CD8-positive, alpha-beta memory T cell (primary cell): ENCODE measurements around the gene OR56B1. TPM values are rescaled to one million over a fixed set of nuclear protein-coding genes. Genes with fewer than 3 reads are reported as not detected.
A peak's percentile ranks its signal among the peaks of the same experiment; 100 is the strongest.
"Not testable (repeated sequence)": the region's sequence is repeated elsewhere in the genome, so short reads cannot be mapped to it uniquely, and the experiment has no call there.

Source experiments
- CTCF ChIA-PET: fragments of 350-600 bp; sonication (Branson Sonifier 250); formaldehyde crosslinking; loops from one replicate; lab custom pipeline; 2021; ENCODE audit warnings: antibody characterized with exemption; lab: Charles Lee
- POLR2A ChIA-PET: fragments of 350-600 bp; sonication (Branson Sonifier 250); formaldehyde crosslinking; loops from one replicate; lab custom pipeline; 2021; ENCODE audit warnings: antibody characterized with exemption; lab: Charles Lee
- DNase-seq, 5 donors: peaks; one replicate each; pipeline versions ENCODE4 v3.0.0 to v3.0.0-alpha.2; 2020 to 2022; ENCODE audit warnings: mixed read lengths in 1 of 5
- H3K27ac ChIP-seq: one replicate; pipeline ENCODE4 v1.7.0; 2013; ENCODE audit warnings: low read depth, mild to moderate bottlenecking, low read length, moderate library complexity
- H3K27me3 ChIP-seq: 2 replicates; pipeline ENCODE4 v1.7.0; 2013; ENCODE audit warnings: low read length, mild to moderate bottlenecking; ENCODE audit not compliant: insufficient read depth, poor library complexity, severe bottlenecking
- H3K36me3 ChIP-seq: 2 replicates; pipeline ENCODE4 v1.7.0; 2013; ENCODE audit warnings: mild to moderate bottlenecking, low read length, moderate library complexity; ENCODE audit not compliant: insufficient read depth
- H3K4me1 ChIP-seq: 2 replicates; pipeline ENCODE4 v1.7.0; 2013; ENCODE audit warnings: mild to moderate bottlenecking, low read length, moderate library complexity; ENCODE audit not compliant: insufficient read depth
- H3K4me3 ChIP-seq: 2 replicates; pipeline ENCODE4 v1.7.0; 2013; ENCODE audit warnings: mild to moderate bottlenecking, low read length
- H3K9me3 ChIP-seq: 2 replicates; pipeline ENCODE4 v1.7.0; 2013; ENCODE audit warnings: mild to moderate bottlenecking, low read length
- H3K27ac Mint-ChIP-seq, 8 donors: one replicate each; pipeline ENCODE4 v1.8.0; 2020 to 2021; ENCODE audit warnings: mixed read lengths in 8 of 8, mild to moderate bottlenecking in 6 of 8, inconsistent platforms in 3 of 8, moderate library complexity in 3 of 8
- H3K27me3 Mint-ChIP-seq, 2 donors: one replicate each; pipeline ENCODE4 v1.8.0; 2020 to 2021; ENCODE audit warnings: mixed read lengths in 2 of 2, mild to moderate bottlenecking in 1 of 2, moderate library complexity in 1 of 2
- H3K36me3 Mint-ChIP-seq, 3 donors: one replicate each; pipeline ENCODE4 v1.8.0; 2020 to 2021; ENCODE audit warnings: mixed read lengths in 3 of 3, inconsistent platforms in 1 of 3, mild to moderate bottlenecking in 1 of 3
- H3K4me1 Mint-ChIP-seq, 3 donors: one replicate each; pipeline ENCODE4 v1.8.0; 2020 to 2021; ENCODE audit warnings: mixed read lengths in 3 of 3, inconsistent platforms in 1 of 3, mild to moderate bottlenecking in 1 of 3
- H3K4me3 Mint-ChIP-seq, 7 donors: one replicate each; pipeline ENCODE4 v1.8.0; 2020 to 2021; ENCODE audit warnings: mixed read lengths in 7 of 7, mild to moderate bottlenecking in 6 of 7, moderate library complexity in 4 of 7, inconsistent platforms in 2 of 7
- H3K9me3 Mint-ChIP-seq, 5 donors: one replicate each; pipeline ENCODE4 v1.8.0; 2020 to 2022; ENCODE audit warnings: mixed read lengths in 5 of 5, mild to moderate bottlenecking in 3 of 5, moderate library complexity in 2 of 5, inconsistent platforms in 1 of 5
- polyA plus RNA-seq: library from polyadenylated mRNA; unstranded; fragments of 300-500 nt; fragmentation: Illumina TruSeq; gene quantifications from one replicate; pipeline ENCODE4 v1.2.3, GENCODE V29; 2021
- total RNA-seq, 2 experiments: library from RNA; stranded (reverse); gene quantifications; one replicate each; pipeline ENCODE4 v1.2.3, GENCODE V29; 2021

The OR56B1 gene
- total and polyA plus RNA-seq, 3 experiments from 2014 or later, result not detected

- ChIA-PET CTCF (interaction anchor here (1.4 kb wide), 1 partner anchor 23 kb away, joined by 5 read pairs; no protein-coding TSS in a partner anchor), POLR2A (no interaction called here)
- Mint-ChIP-seq H3K4me1 (peaks cover 42 to 50% (median 46%) of the 10 kb centered on the region in 3 donors), H3K27ac (peak overlapping the region; percentile 12 to 86 (median 46)), H3K36me3 (peaks cover 19 to 82% (median 42%) of the 10 kb centered on the region in 3 donors), H3K9me3 (no peaks in the 10 kb centered on the region), H3K4me3 (peak overlapping the region in 1 of 7 donors; percentile 18), H3K27me3 (no peaks in the 10 kb centered on the region)
- Histone ChIP-seq H3K9me3 (no peaks in the 10 kb centered on the region), H3K4me1 (peaks cover 10% of the 10 kb centered on the region), H3K27me3 (no peaks in the 10 kb centered on the region), H3K4me3 (no peak overlapping the region), H3K27ac (no peak overlapping the region), H3K36me3 (peaks cover 22% of the 10 kb centered on the region)
- DNase-seq, result no peak
These were observed 30.6 kb upstream of the OR56B1 start for GRCh38 chr11:5705688-5706087.

GRCh38 chr11:5712507-5712906, 23.7 kb upstream of the OR56B1 start:
- no peak overlapping the region for H3K27ac ChIP-seq
- POLR2A ChIA-PET, result no interaction called here
- H3K9me3 ChIP-seq, result no peaks in the 10 kb centered on the region
- CTCF ChIA-PET, result interaction anchor here (2.7 to 3.8 kb wide), 2 partner anchors 23 to 28 kb away, joined by 11 to 23 read pairs; partner anchors contain the start of genes TRIM22 and TRIM5
- H3K27me3 ChIP-seq, result no peaks in the 10 kb centered on the region
- Mint-ChIP-seq H3K27ac (peak overlapping the region in 3 of 8 donors; percentile 18 to 71 (median 57)), H3K36me3 (peaks cover 7 to 41% (median 15%) of the 10 kb centered on the region in 3 donors), H3K9me3 (peaks cover 0 to 6% (median 2%) of the 10 kb centered on the region in 5 donors), H3K4me1 (no peaks in the 10 kb centered on the region), H3K27me3 (no peaks in the 10 kb centered on the region), H3K4me3 (no peak overlapping the region)
- DNase-seq, result peak in 1 of 5 donors; percentile 15
- H3K4me3 ChIP-seq, result no peak overlapping the region
- H3K4me1 ChIP-seq, result no peaks in the 10 kb centered on the region
- H3K36me3 ChIP-seq, result peaks cover 19% of the 10 kb centered on the region

GRCh38 chr11:5713695-5714094, 22.6 kb upstream of the OR56B1 start:
- H3K27ac Mint-ChIP-seq, result peak overlapping the region in 2 of 8 donors; percentile 56 to 70
- H3K36me3 Mint-ChIP-seq, result peaks cover 9 to 32% (median 9%) of the 10 kb centered on the region in 3 donors
- H3K27me3 Mint-ChIP-seq, result no peaks in the 10 kb centered on the region
- peaks cover 12% of the 10 kb centered on the region for H3K36me3 ChIP-seq
- H3K4me1 ChIP-seq, result no peaks in the 10 kb centered on the region
- no peaks in the 10 kb centered on the region for H3K27me3 ChIP-seq
- H3K9me3 Mint-ChIP-seq, result peaks cover 0 to 11% (median 5%) of the 10 kb centered on the region in 5 donors
- POLR2A ChIA-PET, result interaction anchor here (1.6 kb wide), 1 partner anchor 29 kb away, joined by 3 read pairs; no protein-coding TSS in a partner anchor
- H3K4me3 ChIP-seq, result no peak overlapping the region
- CTCF ChIA-PET, result interaction anchor here (1.1 to 3.8 kb wide), 2 partner anchors 30 to 89 kb away, joined by 3 to 23 read pairs; partner anchors contain the start of genes TRIM34 and TRIM5
- no peak overlapping the region for H3K27ac ChIP-seq
- no peak overlapping the region for H3K4me3 Mint-ChIP-seq
- H3K9me3 ChIP-seq, result no peaks in the 10 kb centered on the region
- no peaks in the 10 kb centered on the region for H3K4me1 Mint-ChIP-seq
- DNase-seq, result no peak

- CTCF ChIA-PET, result not testable (repeated sequence)
These were observed 19.7 kb upstream of the OR56B1 start for GRCh38 chr11:5716518-5716917.

GRCh38 chr11:5719703-5720495, 16.3 kb upstream of the OR56B1 start:
- no peaks in the 10 kb centered on the region for H3K27me3 ChIP-seq
- Mint-ChIP-seq H3K27me3 (no peaks in the 10 kb centered on the region), H3K4me1 (no peaks in the 10 kb centered on the region), H3K4me3 (no peak overlapping the region), H3K36me3 (peaks cover 11 to 15% (median 12%) of the 10 kb centered on the region in 3 donors), H3K9me3 (peaks cover 0 to 13% (median 5%) of the 10 kb centered on the region in 5 donors), H3K27ac (peak overlapping the region in 1 of 8 donors; percentile 6)
- H3K36me3 ChIP-seq, result no peaks in the 10 kb centered on the region
- no peak overlapping the region for H3K27ac ChIP-seq
- no peak overlapping the region for H3K4me3 ChIP-seq
- no peaks in the 10 kb centered on the region for H3K9me3 ChIP-seq
- DNase-seq, result no peak
- H3K4me1 ChIP-seq, result no peaks in the 10 kb centered on the region
- CTCF ChIA-PET, result no interaction called here
- POLR2A ChIA-PET, result no interaction called here

More at GRCh38 chr11:5716518-5716917, 19.7 kb upstream of the OR56B1 start:
- H3K4me1 Mint-ChIP-seq, H3K9me3 ChIP-seq, H3K4me3 Mint-ChIP-seq, H3K27me3 ChIP-seq, H3K27ac Mint-ChIP-seq, POLR2A ChIA-PET, H3K27me3 Mint-ChIP-seq, H3K27ac ChIP-seq, H3K36me3 ChIP-seq, DNase-seq, H3K4me1 ChIP-seq, H3K4me3 ChIP-seq: not testable (repeated sequence)
- H3K36me3 Mint-ChIP-seq, result peaks cover 11 to 16% (median 15%) of the 10 kb centered on the region in 3 donors
- peaks cover 0 to 13% (median 5%) of the 10 kb centered on the region in 5 donors for H3K9me3 Mint-ChIP-seq

GRCh38 chr11:5722622-5723021, 13.6 kb upstream of the OR56B1 start:
- Histone ChIP-seq H3K9me3 (no peaks in the 10 kb centered on the region), H3K4me3 (no peak overlapping the region), H3K27ac (no peak overlapping the region), H3K36me3 (no peaks in the 10 kb centered on the region), H3K4me1 (no peaks in the 10 kb centered on the region), H3K27me3 (no peaks in the 10 kb centered on the region)
- Mint-ChIP-seq H3K27me3 (no peaks in the 10 kb centered on the region), H3K9me3 (peaks cover 0 to 7% (median 0%) of the 10 kb centered on the region in 5 donors), H3K4me3 (no peak overlapping the region), H3K4me1 (no peaks in the 10 kb centered on the region), H3K36me3 (peaks cover 11 to 19% (median 12%) of the 10 kb centered on the region in 3 donors), H3K27ac (no peak overlapping the region)
- CTCF ChIA-PET, result no interaction called here
- POLR2A ChIA-PET, result no interaction called here
- DNase-seq, result no peak

GRCh38 chr11:5726351-5726750, 9.9 kb upstream of the OR56B1 start:
- CTCF ChIA-PET, result no interaction called here
- Histone ChIP-seq H3K27me3 (no peaks in the 10 kb centered on the region), H3K9me3 (no peaks in the 10 kb centered on the region), H3K36me3 (no peaks in the 10 kb centered on the region), H3K4me1 (no peaks in the 10 kb centered on the region), H3K4me3 (no peak overlapping the region), H3K27ac (no peak overlapping the region)
- no peak for DNase-seq
- H3K4me3 Mint-ChIP-seq, result no peak overlapping the region
- H3K9me3 Mint-ChIP-seq, result no peaks in the 10 kb centered on the region
- no peaks in the 10 kb centered on the region for H3K4me1 Mint-ChIP-seq
- POLR2A ChIA-PET, result no interaction called here
- peaks cover 0 to 10% (median 4%) of the 10 kb centered on the region in 3 donors for H3K36me3 Mint-ChIP-seq
- H3K27me3 Mint-ChIP-seq, result no peaks in the 10 kb centered on the region
- no peak overlapping the region for H3K27ac Mint-ChIP-seq

- Mint-ChIP-seq H3K4me3 (no peak overlapping the region), H3K36me3 (peaks cover 0 to 10% (median 4%) of the 10 kb centered on the region in 3 donors), H3K27me3 (no peaks in the 10 kb centered on the region), H3K9me3 (no peaks in the 10 kb centered on the region), H3K4me1 (no peaks in the 10 kb centered on the region), H3K27ac (no peak overlapping the region)
- Histone ChIP-seq H3K36me3 (no peaks in the 10 kb centered on the region), H3K4me1 (no peaks in the 10 kb centered on the region), H3K9me3 (no peaks in the 10 kb centered on the region), H3K27ac (no peak overlapping the region), H3K27me3 (no peaks in the 10 kb centered on the region), H3K4me3 (no peak overlapping the region)
- no peak for DNase-seq
- POLR2A ChIA-PET, result no interaction called here
- CTCF ChIA-PET, result no interaction called here
These were observed 8.6 kb upstream of the OR56B1 start for GRCh38 chr11:5727691-5728090.
